ENCODE measurements around the gene FOXD4L6.
"Not testable (repeated sequence)": the region's sequence is repeated elsewhere in the genome, so short reads cannot be mapped to it uniquely, and the experiment has no call there.

GRCh38 chr9:41108816-41109215, 19.7 kb downstream of the FOXD4L6 start:
- not testable (repeated sequence) for TF ChIP-seq ATF2 (CRISPR knock-in tag; IDR thresholded peaks at IDR 0.05); MCM2 (IDR thresholded peaks at IDR 0.05; ENCODE audit: low read depth); ZNF143 (CRISPR knock-in tag; IDR thresholded peaks at IDR 0.05); MYBL2 (IDR thresholded peaks at IDR 0.05; ENCODE audit: low read depth); MYBL2 (CRISPR knock-in tag; IDR thresholded peaks at IDR 0.05; ENCODE audit: borderline replicate concordance)
